A673 (cell line): ENCODE data around the gene SLC31A1. TPM values are rescaled to one million over a fixed set of nuclear protein-coding genes. Genes with fewer than 3 reads are reported as not detected.

Experiments used
- BruUV-seq: library from RNA; stranded (reverse); fragments of 400-500 nt; replicated peaks from 2 replicates; lab custom pipeline; 2021; lab: Mats Ljungman, UMichigan
- CTCF ChIA-PET: fragments of 300-600 bp; sonication (Branson Sonifier 250); formaldehyde crosslinking; loops from one replicate; lab custom pipeline; 2022; ENCODE audit warnings: antibody characterized with exemption; lab: Charles Lee
- POLR2A ChIA-PET: fragments of 300-600 bp; sonication (Branson Sonifier 250); formaldehyde crosslinking; loops from one replicate; lab custom pipeline; 2022; ENCODE audit warnings: antibody characterized with exemption; ENCODE audit not compliant: low non-redundant PET; lab: Charles Lee
- DNase-seq: peaks from one replicate; pipeline ENCODE4 v3.0.0-alpha.2; 2015; ENCODE audit warnings: low spot score
- H3K27ac ChIP-seq: fragments of 200-600 bp; sonication (generic); 2 replicates; pipeline ENCODE4 v1.5.1; 2016; ENCODE audit warnings: mixed run types, low read depth, mild to moderate bottlenecking, mixed read lengths, antibody characterized with exemption, low read length; ENCODE audit not compliant: poor library complexity, severe bottlenecking
- H3K27me3 ChIP-seq: fragments of 200-600 bp; sonication (generic); replicated peaks from 2 replicates; pipeline ENCODE4 v1.6.1; 2017; ENCODE audit warnings: mixed run types, low read depth, mild to moderate bottlenecking, mixed read lengths, antibody characterized with exemption, low read length; ENCODE audit not compliant: insufficient read depth, poor library complexity
- H3K36me3 ChIP-seq: fragments of 200-600 bp; sonication (generic); 2 replicates; pipeline ENCODE4 v1.6.1; 2016; ENCODE audit warnings: mixed run types, mild to moderate bottlenecking, mixed read lengths, antibody characterized with exemption, low read length; ENCODE audit not compliant: insufficient read depth, poor library complexity, severe bottlenecking
- H3K4me1 ChIP-seq: fragments of 200-600 bp; sonication (generic); 2 replicates; pipeline ENCODE4 v1.6.1; 2017; ENCODE audit warnings: mixed run types, mild to moderate bottlenecking, mixed read lengths, antibody characterized with exemption, low read length; ENCODE audit not compliant: insufficient read depth, poor library complexity, severe bottlenecking
- H3K4me3 ChIP-seq: fragments of 200-600 bp; sonication (generic); 2 replicates; pipeline ENCODE4 v1.5.1; 2016; ENCODE audit warnings: low read depth, mixed run types, mild to moderate bottlenecking, mixed read lengths, low read length; ENCODE audit not compliant: poor library complexity, severe bottlenecking
- H3K9me3 ChIP-seq: fragments of 200-600 bp; sonication (generic); 2 replicates; pipeline ENCODE4 v1.6.1; 2016; ENCODE audit warnings: mixed run types, low read depth, mild to moderate bottlenecking, mixed read lengths, antibody characterized with exemption, low read length; ENCODE audit not compliant: poor library complexity, severe bottlenecking
- EZH2 ChIP-seq: fragments of 200-600 bp; sonication (generic); IDR thresholded peaks from 2 replicates; pipeline ENCODE4 v1.6.1; 2017; ENCODE audit warnings: borderline replicate concordance, low read depth, mild to moderate bottlenecking, mixed read lengths, antibody characterized with exemption, low read length; ENCODE audit not compliant: poor library complexity, severe bottlenecking
- intact Hi-C: fragments of 100-400 bp; cut with micrococcal nuclease; formaldehyde crosslinking; loops from one replicate; pipeline ENCODE4 v1.10.0; 2022; ENCODE audit not compliant: unreplicated experiment
- total RNA-seq: library from RNA; stranded (reverse); gene quantifications from 2 replicates; pipeline ENCODE4 v1.2.3, GENCODE V29; 2021
- TF ChIP-seq, protein P1 (sequence below): fragments of 300-800, 200-600 bp; sonication (generic); conservative IDR thresholded peaks from 2 replicates; pipeline ENCODE4 v1.5.1; 2017; ENCODE audit warnings: low read depth, mild to moderate bottlenecking, antibody characterized with exemption, low read length, moderate library complexity, mixed read lengths

Gene SLC31A1
- total RNA-seq, 1 experiment from 2014 or later = 32.7 TPM

GRCh38 chr9:113181165-113181564 is 40.2 kb upstream of the SLC31A1 start:
- BruUV-seq = no TSS peak
- POLR2A ChIA-PET = no interaction called here
- TF ChIP-seq, protein P1, sequence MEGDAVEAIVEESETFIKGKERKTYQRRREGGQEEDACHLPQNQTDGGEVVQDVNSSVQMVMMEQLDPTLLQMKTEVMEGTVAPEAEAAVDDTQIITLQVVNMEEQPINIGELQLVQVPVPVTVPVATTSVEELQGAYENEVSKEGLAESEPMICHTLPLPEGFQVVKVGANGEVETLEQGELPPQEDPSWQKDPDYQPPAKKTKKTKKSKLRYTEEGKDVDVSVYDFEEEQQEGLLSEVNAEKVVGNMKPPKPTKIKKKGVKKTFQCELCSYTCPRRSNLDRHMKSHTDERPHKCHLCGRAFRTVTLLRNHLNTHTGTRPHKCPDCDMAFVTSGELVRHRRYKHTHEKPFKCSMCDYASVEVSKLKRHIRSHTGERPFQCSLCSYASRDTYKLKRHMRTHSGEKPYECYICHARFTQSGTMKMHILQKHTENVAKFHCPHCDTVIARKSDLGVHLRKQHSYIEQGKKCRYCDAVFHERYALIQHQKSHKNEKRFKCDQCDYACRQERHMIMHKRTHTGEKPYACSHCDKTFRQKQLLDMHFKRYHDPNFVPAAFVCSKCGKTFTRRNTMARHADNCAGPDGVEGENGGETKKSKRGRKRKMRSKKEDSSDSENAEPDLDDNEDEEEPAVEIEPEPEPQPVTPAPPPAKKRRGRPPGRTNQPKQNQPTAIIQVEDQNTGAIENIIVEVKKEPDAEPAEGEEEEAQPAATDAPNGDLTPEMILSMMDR = no peak
- TF ChIP-seq EZH2 = no peak
- CTCF ChIA-PET = no interaction called here
- Histone ChIP-seq H3K4me3 (no peak overlapping the region), H3K9me3 (no peaks in the 10 kb centered on the region), H3K4me1 (no peaks in the 10 kb centered on the region), H3K27me3 (no peaks in the 10 kb centered on the region), H3K27ac (no peak overlapping the region), H3K36me3 (peaks cover 86% of the 10 kb centered on the region)
- no peak for DNase-seq
- intact Hi-C loops = no loop called here

- TF ChIP-seq, protein P1 = no peak
- no peak for TF ChIP-seq EZH2
- Histone ChIP-seq H3K9me3 (no peaks in the 10 kb centered on the region), H3K27me3 (no peaks in the 10 kb centered on the region), H3K4me1 (no peaks in the 10 kb centered on the region), H3K27ac (no peak overlapping the region), H3K4me3 (no peak overlapping the region), H3K36me3 (peaks cover 71% of the 10 kb centered on the region)
- ChIA-PET CTCF (no interaction called here), POLR2A (no interaction called here)
- no TSS peak for BruUV-seq
- DNase-seq = no peak
- intact Hi-C loops = no loop called here
These were observed 37.3 kb upstream of the SLC31A1 start for GRCh38 chr9:113183956-113184488.

GRCh38 chr9:113184539-113184938 is 36.8 kb upstream of the SLC31A1 start:
- Histone ChIP-seq H3K4me1 (no peaks in the 10 kb centered on the region), H3K9me3 (no peaks in the 10 kb centered on the region), H3K36me3 (peaks cover 71% of the 10 kb centered on the region), H3K27ac (no peak overlapping the region), H3K27me3 (no peaks in the 10 kb centered on the region), H3K4me3 (no peak overlapping the region)
- ChIA-PET POLR2A (no interaction called here), CTCF (no interaction called here)
- intact Hi-C loops = no loop called here
- DNase-seq = no peak
- no TSS peak for BruUV-seq
- TF ChIP-seq, protein P1 = no peak
- TF ChIP-seq EZH2 = no peak
